ENCODE data around the gene CARD14.

The CARD14 gene

GRCh38 chr17:80163336-80163735 lies 6.5 kb upstream of the CARD14 start:
- no peak overlapping the region for H3K4me2 ChIP-seq (ENCODE audit: low read depth, low read length, poor library complexity, severe bottlenecking)
- H3K4me1 ChIP-seq (ENCODE audit: insufficient read depth, low read length, poor library complexity, severe bottlenecking) = peaks cover 29% of the 10 kb centered on the region
- TF ChIP-seq EZH2phosphoT487 (IDR thresholded peaks at IDR 0.05; ENCODE audit: borderline replicate concordance) = no peak
- TF ChIP-seq, protein P1, sequence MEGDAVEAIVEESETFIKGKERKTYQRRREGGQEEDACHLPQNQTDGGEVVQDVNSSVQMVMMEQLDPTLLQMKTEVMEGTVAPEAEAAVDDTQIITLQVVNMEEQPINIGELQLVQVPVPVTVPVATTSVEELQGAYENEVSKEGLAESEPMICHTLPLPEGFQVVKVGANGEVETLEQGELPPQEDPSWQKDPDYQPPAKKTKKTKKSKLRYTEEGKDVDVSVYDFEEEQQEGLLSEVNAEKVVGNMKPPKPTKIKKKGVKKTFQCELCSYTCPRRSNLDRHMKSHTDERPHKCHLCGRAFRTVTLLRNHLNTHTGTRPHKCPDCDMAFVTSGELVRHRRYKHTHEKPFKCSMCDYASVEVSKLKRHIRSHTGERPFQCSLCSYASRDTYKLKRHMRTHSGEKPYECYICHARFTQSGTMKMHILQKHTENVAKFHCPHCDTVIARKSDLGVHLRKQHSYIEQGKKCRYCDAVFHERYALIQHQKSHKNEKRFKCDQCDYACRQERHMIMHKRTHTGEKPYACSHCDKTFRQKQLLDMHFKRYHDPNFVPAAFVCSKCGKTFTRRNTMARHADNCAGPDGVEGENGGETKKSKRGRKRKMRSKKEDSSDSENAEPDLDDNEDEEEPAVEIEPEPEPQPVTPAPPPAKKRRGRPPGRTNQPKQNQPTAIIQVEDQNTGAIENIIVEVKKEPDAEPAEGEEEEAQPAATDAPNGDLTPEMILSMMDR (conservative IDR thresholded peaks at IDR 0.05; ENCODE audit: low read length) = no peak
- H3K9me3 ChIP-seq (ENCODE audit: insufficient read depth, low read depth, low read length) = no peaks in the 10 kb centered on the region
- no peak overlapping the region for H2AFZ ChIP-seq (ENCODE audit: low read length)
- no peaks in the 10 kb centered on the region for H3K27me3 ChIP-seq (ENCODE audit: insufficient read depth, low read length, poor library complexity, severe bottlenecking)
- no peak overlapping the region for H3K4me3 ChIP-seq (ENCODE audit: low read length, poor library complexity, severe bottlenecking)
- no peaks in the 10 kb centered on the region for H3K36me3 ChIP-seq (ENCODE audit: insufficient read depth, low read length)
- H3F3A ChIP-seq (ENCODE audit: low read depth) = no peaks in the 10 kb centered on the region
- no peaks in the 10 kb centered on the region for H3K9me2 ChIP-seq (replicated peaks; ENCODE audit: low read depth, low read length)
- no peaks in the 10 kb centered on the region for H3K79me2 ChIP-seq (ENCODE audit: insufficient read depth, low read length)
- no peak overlapping the region for H3K9ac ChIP-seq (ENCODE audit: low read depth, low read length, poor library complexity, severe bottlenecking)
- no peaks in the 10 kb centered on the region for H4K20me1 ChIP-seq (ENCODE audit: insufficient read depth, low read length, poor library complexity, severe bottlenecking)

- Histone ChIP-seq H3K4me1 (ENCODE audit: insufficient read depth, low read length, poor library complexity, severe bottlenecking) (peaks cover 26% of the 10 kb centered on the region), H3K4me3 (ENCODE audit: low read length, poor library complexity, severe bottlenecking) (no peak overlapping the region), H3K79me2 (ENCODE audit: insufficient read depth, low read length) (no peaks in the 10 kb centered on the region), H3K9me2 (replicated peaks; ENCODE audit: low read depth, low read length) (no peaks in the 10 kb centered on the region), H3F3A (ENCODE audit: low read depth) (no peaks in the 10 kb centered on the region), H4K20me1 (ENCODE audit: insufficient read depth, low read length, poor library complexity, severe bottlenecking) (no peaks in the 10 kb centered on the region), H3K4me2 (ENCODE audit: low read depth, low read length, poor library complexity, severe bottlenecking) (no peak overlapping the region), H3K36me3 (ENCODE audit: insufficient read depth, low read length) (no peaks in the 10 kb centered on the region), H3K27me3 (ENCODE audit: insufficient read depth, low read length, poor library complexity, severe bottlenecking) (no peaks in the 10 kb centered on the region), H2AFZ (ENCODE audit: low read length) (no peak overlapping the region), H3K9me3 (ENCODE audit: insufficient read depth, low read depth, low read length) (no peaks in the 10 kb centered on the region), H3K9ac (ENCODE audit: low read depth, low read length, poor library complexity, severe bottlenecking) (no peak overlapping the region)
- TF ChIP-seq, protein P1 (conservative IDR thresholded peaks at IDR 0.05; ENCODE audit: low read length) = no peak
These were observed 5.6 kb upstream of the CARD14 start for GRCh38 chr17:80164185-80164584.

GRCh38 chr17:80166446-80166845 lies 3.4 kb upstream of the CARD14 start:
- Histone ChIP-seq H3K9ac (ENCODE audit: low read depth, low read length, poor library complexity, severe bottlenecking) (no peak overlapping the region), H3K4me3 (ENCODE audit: low read length, poor library complexity, severe bottlenecking) (no peak overlapping the region), H3K36me3 (ENCODE audit: insufficient read depth, low read length) (no peaks in the 10 kb centered on the region), H3K9me3 (ENCODE audit: insufficient read depth, low read depth, low read length) (no peaks in the 10 kb centered on the region), H3K4me2 (ENCODE audit: low read depth, low read length, poor library complexity, severe bottlenecking) (no peak overlapping the region), H3K79me2 (ENCODE audit: insufficient read depth, low read length) (no peaks in the 10 kb centered on the region), H3K9me2 (replicated peaks; ENCODE audit: low read depth, low read length) (no peaks in the 10 kb centered on the region), H4K20me1 (ENCODE audit: insufficient read depth, low read length, poor library complexity, severe bottlenecking) (no peaks in the 10 kb centered on the region), H3K27me3 (ENCODE audit: insufficient read depth, low read length, poor library complexity, severe bottlenecking) (no peaks in the 10 kb centered on the region), H3K4me1 (ENCODE audit: insufficient read depth, low read length, poor library complexity, severe bottlenecking) (peaks cover 7% of the 10 kb centered on the region), H2AFZ (ENCODE audit: low read length) (no peak overlapping the region), H3F3A (ENCODE audit: low read depth) (no peaks in the 10 kb centered on the region)
- TF ChIP-seq, protein P1 (conservative IDR thresholded peaks at IDR 0.05; ENCODE audit: low read length) = no peak
- no peak for TF ChIP-seq EZH2phosphoT487 (IDR thresholded peaks at IDR 0.05; ENCODE audit: borderline replicate concordance)
